Esophagus squamous epithelium (tissue), 4 donors: Measurements from ENCODE around the gene PTPRN2.

Source experiments
- CTCF ChIP-seq, 6 experiments: fragments of 450-650 bp in 4 of 6; fragments of 200-600 bp in 2 of 6; sonication (generic) in 2 of 6; IDR thresholded peaks; one replicate each; pipeline ENCODE4 v1.5.1; 2016 to 2019; ENCODE audit warnings: antibody characterized with exemption in 6 of 6, mild to moderate bottlenecking in 4 of 6, moderate library complexity in 4 of 6
- POLR2A ChIP-seq, 4 donors: fragments of 450-650 bp; IDR thresholded peaks; one replicate each; pipeline ENCODE4 v1.6.1; 2017; ENCODE audit warnings: antibody characterized with exemption in 4 of 4, mild to moderate bottlenecking in 4 of 4, moderate library complexity in 3 of 4

- TF ChIP-seq CTCF (IDR thresholded peaks at IDR 0.05) (no peak), POLR2A (IDR thresholded peaks at IDR 0.05) (no peak)
Observed at GRCh38 chr7:157828190-157828589, 759.4 kb downstream of the PTPRN2 start.
